GM12878 (cell line): ENCODE data around the gene NELL1.

Experiments
- FOXM1 ChIP-seq: IDR thresholded peaks from 2 replicates; pipeline ENCODE4 v1.6.1; 2012; ENCODE audit warnings: low read depth, mild to moderate bottlenecking, inconsistent platforms, low read length, moderate library complexity
- NFYB ChIP-seq: IDR thresholded peaks from 2 replicates; pipeline ENCODE4 v1.6.1; 2011; ENCODE audit warnings: low read depth, mild to moderate bottlenecking, low read length, improper control_type of control experiment, moderate library complexity; ENCODE audit not compliant: insufficient read depth
- POLR2AphosphoS2 ChIP-seq: IDR thresholded peaks from 2 replicates; pipeline ENCODE4 v1.6.1; 2011; ENCODE audit warnings: low read depth, mild to moderate bottlenecking, low read length, improper control_type of control experiment, moderate library complexity
- TAF1 ChIP-seq: IDR thresholded peaks from 2 replicates; pipeline ENCODE4 v1.6.1; 2011; ENCODE audit warnings: mild to moderate bottlenecking, low read depth, low read length, borderline replicate concordance

DNA sequence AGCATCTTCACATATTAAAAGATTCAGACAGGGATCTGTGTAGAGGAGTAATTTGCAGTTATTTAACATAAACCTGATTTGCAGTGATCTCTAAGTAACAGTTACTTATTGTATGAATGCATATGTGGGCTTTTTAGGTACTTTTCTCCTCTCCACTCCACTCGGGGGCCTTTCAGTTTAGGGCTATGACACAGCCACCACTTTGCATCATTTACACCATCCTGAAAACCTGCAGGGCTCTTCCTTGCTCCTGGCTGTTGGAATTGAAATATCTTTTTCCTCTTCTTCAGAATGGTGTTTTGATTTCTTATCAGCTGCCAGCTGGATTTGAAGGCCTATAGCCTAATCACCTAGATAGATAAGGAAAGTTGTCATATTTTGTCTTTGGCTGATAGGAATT lies 580.8 kb downstream of the NELL1 start:
- TF ChIP-seq TAF1 (no peak), NFYB (no peak), POLR2AphosphoS2 (no peak), FOXM1 (no peak)
